ENCODE results near the gene SVIL.

SVIL gene

DNA sequence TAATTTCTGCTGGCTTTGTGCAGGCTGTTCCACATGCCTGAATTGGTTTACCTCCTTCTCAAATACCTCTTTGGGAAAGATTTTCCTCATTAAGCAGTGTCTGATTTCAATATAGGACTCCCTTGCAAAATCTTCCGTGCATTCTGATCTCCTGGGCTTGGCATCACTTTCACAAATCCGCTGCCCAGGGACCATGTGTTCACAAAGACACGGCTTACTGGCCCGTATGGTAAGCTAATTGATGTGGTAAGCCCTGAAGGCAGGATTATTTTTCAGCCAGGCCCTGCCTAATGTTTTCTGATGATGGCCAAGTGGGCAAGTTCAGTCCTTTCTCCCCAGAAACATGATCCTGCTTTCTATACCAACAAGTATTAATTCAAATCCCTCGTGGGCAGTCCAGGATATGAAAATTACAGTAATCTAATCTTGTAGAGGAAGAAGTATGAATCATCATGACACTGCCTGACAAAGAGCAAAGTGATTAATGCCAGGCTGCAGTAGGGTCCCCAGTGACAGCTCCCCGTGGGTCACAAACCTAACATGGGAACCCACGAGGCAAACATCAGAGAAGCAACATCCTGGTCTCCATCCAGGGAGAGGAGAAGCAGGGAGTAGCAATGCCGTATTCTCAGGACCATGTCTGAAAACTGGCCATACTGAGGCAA, 11.6 kb upstream of the SVIL start:
- Histone ChIP-seq H3K27ac (peak overlapping the region; percentile 77 to 86), H3K27me3 (no peaks in the 10 kb centered on the region), H3K36me3 (peaks cover 0 to 5% (median 0%) of the 10 kb centered on the region in 3 donors), H3K9me3 (no peaks in the 10 kb centered on the region), H3K4me1 (peaks cover 0 to 98% (median 64%) of the 10 kb centered on the region in 4 donors), H3K4me3 (peak overlapping the region in 1 of 2 donors; percentile 7)
- intact Hi-C loops (cut with DNase I; ENCODE audit: low total_unique reads), result no loop called here
- peak in 1 of 2 donors; percentile 74 for DNase-seq
- TF ChIP-seq, protein P1, sequence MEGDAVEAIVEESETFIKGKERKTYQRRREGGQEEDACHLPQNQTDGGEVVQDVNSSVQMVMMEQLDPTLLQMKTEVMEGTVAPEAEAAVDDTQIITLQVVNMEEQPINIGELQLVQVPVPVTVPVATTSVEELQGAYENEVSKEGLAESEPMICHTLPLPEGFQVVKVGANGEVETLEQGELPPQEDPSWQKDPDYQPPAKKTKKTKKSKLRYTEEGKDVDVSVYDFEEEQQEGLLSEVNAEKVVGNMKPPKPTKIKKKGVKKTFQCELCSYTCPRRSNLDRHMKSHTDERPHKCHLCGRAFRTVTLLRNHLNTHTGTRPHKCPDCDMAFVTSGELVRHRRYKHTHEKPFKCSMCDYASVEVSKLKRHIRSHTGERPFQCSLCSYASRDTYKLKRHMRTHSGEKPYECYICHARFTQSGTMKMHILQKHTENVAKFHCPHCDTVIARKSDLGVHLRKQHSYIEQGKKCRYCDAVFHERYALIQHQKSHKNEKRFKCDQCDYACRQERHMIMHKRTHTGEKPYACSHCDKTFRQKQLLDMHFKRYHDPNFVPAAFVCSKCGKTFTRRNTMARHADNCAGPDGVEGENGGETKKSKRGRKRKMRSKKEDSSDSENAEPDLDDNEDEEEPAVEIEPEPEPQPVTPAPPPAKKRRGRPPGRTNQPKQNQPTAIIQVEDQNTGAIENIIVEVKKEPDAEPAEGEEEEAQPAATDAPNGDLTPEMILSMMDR (IDR thresholded peaks at IDR 0.05), result no peak

DNA sequence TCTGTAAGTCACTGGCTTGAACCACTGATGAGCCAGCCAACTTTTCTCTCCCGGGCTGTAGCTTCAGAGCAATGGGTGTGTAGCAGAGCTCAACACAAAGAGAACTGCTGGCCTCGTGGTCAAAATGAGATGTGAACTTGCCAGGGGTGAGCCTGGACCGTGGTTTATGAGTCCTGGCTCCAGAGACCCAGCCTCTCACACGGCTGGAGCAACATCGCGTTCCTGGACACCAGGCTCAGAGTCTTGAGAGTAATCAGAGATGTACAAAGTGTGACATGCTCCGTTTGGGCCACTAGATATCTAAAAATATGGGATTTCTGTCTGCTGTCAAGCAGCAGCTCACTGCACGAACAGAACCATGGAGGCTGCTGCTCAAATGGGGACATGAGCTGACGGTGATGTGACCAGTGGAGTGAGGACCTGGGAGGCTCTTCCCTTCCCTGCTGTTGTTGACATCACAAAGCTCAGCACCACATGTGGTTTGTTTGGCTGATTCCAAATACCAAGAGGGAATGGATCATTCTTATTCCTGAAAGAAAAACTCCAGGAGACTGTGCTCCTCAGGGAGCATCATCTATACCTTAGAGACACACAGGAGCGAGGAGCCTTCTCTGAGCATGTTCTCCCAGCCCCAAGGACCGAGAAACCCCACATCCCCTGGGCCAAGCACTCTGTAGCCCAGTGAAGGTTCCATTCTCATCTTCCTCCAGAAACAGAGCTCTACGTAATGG, 9.2 kb upstream of the SVIL start:
- H3K27ac ChIP-seq, result peak overlapping the region; percentile 77 to 86
- peaks cover 0 to 88% (median 62%) of the 10 kb centered on the region in 4 donors for H3K4me1 ChIP-seq
- H3K36me3 ChIP-seq, result no peaks in the 10 kb centered on the region
- H3K9me3 ChIP-seq, result no peaks in the 10 kb centered on the region
- DNase-seq, result peak; percentile 82 to 87
- no peaks in the 10 kb centered on the region for H3K27me3 ChIP-seq
- no peak overlapping the region for H3K4me3 ChIP-seq
- TF ChIP-seq, protein P1 (IDR thresholded peaks at IDR 0.05), result no peak
- intact Hi-C loops (cut with DNase I; ENCODE audit: low total_unique reads), result no loop called here

DNA sequence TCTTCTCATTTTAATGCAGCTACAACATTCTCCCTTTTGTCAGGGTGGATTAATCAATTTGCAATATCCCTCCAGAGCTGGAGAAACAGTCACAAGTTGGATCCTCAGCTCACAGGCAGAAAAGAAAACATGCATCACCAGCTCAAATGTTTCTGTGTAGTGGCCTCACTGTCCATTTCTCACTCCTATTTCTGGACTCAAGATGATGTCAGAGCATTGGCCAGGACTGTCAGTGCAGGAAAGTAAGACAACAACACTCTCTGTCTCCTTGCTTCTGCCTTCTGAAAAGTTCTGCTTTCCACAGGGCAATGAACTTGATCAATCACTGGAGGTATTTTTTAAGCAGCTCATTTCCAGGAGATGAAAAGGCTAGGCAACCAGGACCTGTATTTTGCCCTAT, 8.2 kb upstream of the SVIL start:
- Histone ChIP-seq H3K4me1 (peaks cover 0 to 78% (median 53%) of the 10 kb centered on the region in 4 donors), H3K36me3 (peaks cover 0 to 1% (median 0%) of the 10 kb centered on the region in 3 donors), H3K4me3 (no peak overlapping the region), H3K9me3 (no peaks in the 10 kb centered on the region), H3K27me3 (no peaks in the 10 kb centered on the region), H3K27ac (peak overlapping the region; percentile 77 to 86)
- TF ChIP-seq, protein P1 (IDR thresholded peaks at IDR 0.05), result no peak
- intact Hi-C loops (cut with DNase I; ENCODE audit: low total_unique reads), result no loop called here
- peak in 1 of 2 donors; percentile 73 for DNase-seq

DNA sequence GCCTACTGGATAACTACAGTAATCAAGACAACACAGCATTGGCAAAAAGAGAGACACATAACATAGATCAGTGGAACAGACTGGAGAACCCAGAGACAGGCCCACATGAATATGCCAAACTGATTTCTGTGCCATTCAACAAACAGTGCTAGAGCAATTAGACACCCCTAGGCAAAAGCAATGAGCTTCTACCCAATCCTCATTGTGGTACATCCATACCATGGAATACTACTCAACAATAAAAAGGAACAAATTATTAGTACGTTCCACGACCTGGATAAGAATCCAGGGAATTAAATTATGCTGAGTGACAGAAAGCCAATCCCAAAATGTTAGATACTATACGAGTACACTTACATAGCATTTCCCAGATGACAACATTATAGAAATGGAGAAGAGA, 2.8 kb upstream of the SVIL start:
- no peak overlapping the region for H3K4me3 ChIP-seq
- no peak for DNase-seq
- TF ChIP-seq, protein P1 (IDR thresholded peaks at IDR 0.05), result no peak
- H3K4me1 ChIP-seq, result peaks cover 0 to 48% (median 21%) of the 10 kb centered on the region in 4 donors
- H3K27ac ChIP-seq, result peak overlapping the region; percentile 86 to 87
- peaks cover 0 to 6% (median 0%) of the 10 kb centered on the region in 3 donors for H3K36me3 ChIP-seq
- intact Hi-C loops (cut with DNase I; ENCODE audit: low total_unique reads), result loop anchor here (10.0 kb wide), 2 partner anchors 217 to 367 kb away; no protein-coding TSS in a partner anchor
- no peaks in the 10 kb centered on the region for H3K27me3 ChIP-seq
- no peaks in the 10 kb centered on the region for H3K9me3 ChIP-seq

DNA sequence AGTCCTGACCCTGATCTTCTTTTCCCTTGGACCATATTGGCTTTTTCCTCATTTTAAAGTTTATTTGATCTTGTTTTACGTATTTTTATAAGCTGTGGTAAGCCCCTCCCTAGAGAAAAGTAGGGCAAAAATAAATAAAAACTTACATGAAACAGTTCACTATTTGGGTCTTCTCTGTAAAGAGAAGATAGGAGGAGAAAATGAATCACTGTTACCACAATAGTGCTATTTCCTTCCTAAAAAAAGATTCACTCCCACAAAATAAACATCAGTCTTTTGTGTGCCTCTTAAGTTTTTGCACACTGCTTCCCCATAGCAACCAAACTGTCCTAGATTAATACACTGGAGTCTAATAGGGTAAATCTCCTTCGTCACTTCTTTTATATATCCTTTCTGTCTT, 1.4 kb upstream of the SVIL start:
- Histone ChIP-seq H3K9me3 (no peaks in the 10 kb centered on the region), H3K4me3 (no peak overlapping the region), H3K36me3 (peaks cover 0 to 6% (median 0%) of the 10 kb centered on the region in 3 donors), H3K27me3 (no peaks in the 10 kb centered on the region), H3K27ac (peak overlapping the region; percentile 86 to 87), H3K4me1 (peaks cover 0 to 48% (median 19%) of the 10 kb centered on the region in 4 donors)
- TF ChIP-seq, protein P1 (IDR thresholded peaks at IDR 0.05), result no peak
- intact Hi-C loops (cut with DNase I; ENCODE audit: low total_unique reads), result loop anchor here (10.0 kb wide), 2 partner anchors 219 to 369 kb away; no protein-coding TSS in a partner anchor
- no peak for DNase-seq
